Trophoblast cell (in vitro differentiated cells and primary cell): Measurements from ENCODE around the gene SRF.

Experiments used
- DNase-seq, 2 donors: peaks; one replicate each; pipeline ENCODE4 v3.0.0-alpha.2; 2016
- H2AFZ ChIP-seq: 2 replicates; pipeline ENCODE4 v1.6.1; 2013; ENCODE audit warnings: low read length, moderate library complexity, mild to moderate bottlenecking; ENCODE audit not compliant: insufficient read depth, poor library complexity
- H2AK5ac ChIP-seq: 2 replicates; pipeline ENCODE4 v1.6.1; 2013; ENCODE audit warnings: mild to moderate bottlenecking, low read length
- H2BK120ac ChIP-seq: 2 replicates; pipeline ENCODE4 v1.6.1; 2013; ENCODE audit warnings: low read length, mild to moderate bottlenecking, moderate library complexity; ENCODE audit not compliant: insufficient read depth, poor library complexity
- H2BK12ac ChIP-seq: 2 replicates; pipeline ENCODE4 v1.6.1; 2013; ENCODE audit warnings: mild to moderate bottlenecking, low read length, moderate library complexity
- H2BK5ac ChIP-seq: 2 replicates; pipeline ENCODE4 v1.6.1; 2013; ENCODE audit warnings: low read length, low read depth, moderate library complexity, mild to moderate bottlenecking; ENCODE audit not compliant: poor library complexity
- H3K14ac ChIP-seq: 2 replicates; pipeline ENCODE4 v1.6.1; 2013; ENCODE audit warnings: mild to moderate bottlenecking, low read length
- H3K18ac ChIP-seq: 2 replicates; pipeline ENCODE4 v1.6.1; 2013; ENCODE audit warnings: mild to moderate bottlenecking, low read length
- H3K23ac ChIP-seq: 2 replicates; pipeline ENCODE4 v1.6.1; 2013; ENCODE audit warnings: low read length
- H3K27ac ChIP-seq: 2 replicates; pipeline ENCODE4 v1.5.1; 2013; ENCODE audit warnings: low read depth, mild to moderate bottlenecking, inconsistent platforms, low read length, moderate library complexity
- H3K27me3 ChIP-seq: 2 replicates; pipeline ENCODE4 v1.6.1; 2013; ENCODE audit warnings: inconsistent platforms, mild to moderate bottlenecking, low read length, moderate library complexity; ENCODE audit not compliant: insufficient read depth
- H3K36me3 ChIP-seq, 2 experiments: 1 replicate in 1 of 2; 2 replicates in 1 of 2; pipeline ENCODE4 v1.6.1; 2013; ENCODE audit warnings: low read length in 2 of 2, mild to moderate bottlenecking in 2 of 2, moderate library complexity in 1 of 2; ENCODE audit not compliant: insufficient read depth in 2 of 2, control insufficient read depth in 1 of 2
- H3K4ac ChIP-seq: 2 replicates; pipeline ENCODE4 v1.6.1; 2013; ENCODE audit warnings: low read depth, mild to moderate bottlenecking, low read length, moderate library complexity
- H3K4me1 ChIP-seq, 2 experiments: 1 replicate in 1 of 2; 2 replicates in 1 of 2; pipeline ENCODE4 v1.6.1; 2013; ENCODE audit warnings: low read length in 2 of 2, mild to moderate bottlenecking in 2 of 2, moderate library complexity in 1 of 2; ENCODE audit not compliant: insufficient read depth in 2 of 2, control insufficient read depth in 1 of 2
- H3K4me2 ChIP-seq: 2 replicates; pipeline ENCODE4 v1.6.1; 2013; ENCODE audit warnings: inconsistent platforms, mild to moderate bottlenecking, low read length, moderate library complexity
- H3K4me3 ChIP-seq: 2 replicates; pipeline ENCODE4 v1.5.1; 2013; ENCODE audit warnings: mild to moderate bottlenecking, low read depth, low read length, inconsistent platforms
- H3K79me1 ChIP-seq: one replicate; pipeline ENCODE4 v1.6.1; 2013; ENCODE audit warnings: low read length
- H3K79me2 ChIP-seq: 2 replicates; pipeline ENCODE4 v1.6.1; 2013; ENCODE audit warnings: low read length, mild to moderate bottlenecking; ENCODE audit not compliant: control insufficient read depth, insufficient read depth, poor library complexity
- H3K9ac ChIP-seq: 2 replicates; pipeline ENCODE4 v1.6.1; 2013; ENCODE audit warnings: mild to moderate bottlenecking, low read length
- H3K9me3 ChIP-seq: 2 replicates; pipeline ENCODE4 v1.6.1; 2013; ENCODE audit warnings: low read depth, mild to moderate bottlenecking, control low read depth, inconsistent platforms, low read length; ENCODE audit not compliant: insufficient read depth
- H4K12ac ChIP-seq: 2 replicates; pipeline ENCODE4 v1.6.1; 2013; ENCODE audit warnings: low read depth, mild to moderate bottlenecking, low read length, moderate library complexity
- H4K8ac ChIP-seq: 2 replicates; pipeline ENCODE4 v1.6.1; 2013; ENCODE audit warnings: low read depth, mild to moderate bottlenecking, low read length, moderate library complexity
- H4K91ac ChIP-seq: one replicate; pipeline ENCODE4 v1.6.1; 2013; ENCODE audit warnings: low read depth, mild to moderate bottlenecking, low read length, moderate library complexity
- WGBS: extraction: QIAGEN DNeasy Blood & Tissue Kit; methylation state at CpG from one replicate; pipeline ENCODE4 v1.1.7; 2013; ENCODE audit warnings: missing lambda C conversion rate; ENCODE audit not compliant: insufficient read length, insufficient coverage; ENCODE audit errors: extremely low coverage; 5-methylcytosine and 5-hydroxymethylcytosine counted together

The SRF gene

DNA sequence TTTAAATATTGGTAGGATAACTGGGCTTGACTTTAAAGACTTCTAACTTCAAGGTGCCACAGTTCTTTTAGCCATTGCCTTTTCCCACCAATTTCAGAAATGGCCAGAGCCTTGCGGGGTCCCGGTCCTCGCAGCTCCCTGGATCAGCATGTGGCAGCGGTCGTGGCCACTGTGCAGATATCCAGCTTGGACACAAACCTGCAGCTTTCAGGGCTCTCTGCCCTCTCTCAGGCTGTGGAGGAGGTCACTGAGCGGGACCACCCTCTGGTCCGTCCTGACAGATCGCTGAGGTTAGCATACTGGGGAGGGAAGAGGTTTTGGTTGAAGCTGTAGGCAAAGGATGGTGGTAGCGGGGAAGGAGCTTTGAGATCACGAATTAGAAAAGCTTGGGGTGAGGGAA is 17.4 kb downstream of the SRF start:
- no CpG with 5 or more reads among the region's 10 CpGs for WGBS
- Histone ChIP-seq H2AFZ (no peak overlapping the region), H2BK12ac (no peak overlapping the region)

DNA sequence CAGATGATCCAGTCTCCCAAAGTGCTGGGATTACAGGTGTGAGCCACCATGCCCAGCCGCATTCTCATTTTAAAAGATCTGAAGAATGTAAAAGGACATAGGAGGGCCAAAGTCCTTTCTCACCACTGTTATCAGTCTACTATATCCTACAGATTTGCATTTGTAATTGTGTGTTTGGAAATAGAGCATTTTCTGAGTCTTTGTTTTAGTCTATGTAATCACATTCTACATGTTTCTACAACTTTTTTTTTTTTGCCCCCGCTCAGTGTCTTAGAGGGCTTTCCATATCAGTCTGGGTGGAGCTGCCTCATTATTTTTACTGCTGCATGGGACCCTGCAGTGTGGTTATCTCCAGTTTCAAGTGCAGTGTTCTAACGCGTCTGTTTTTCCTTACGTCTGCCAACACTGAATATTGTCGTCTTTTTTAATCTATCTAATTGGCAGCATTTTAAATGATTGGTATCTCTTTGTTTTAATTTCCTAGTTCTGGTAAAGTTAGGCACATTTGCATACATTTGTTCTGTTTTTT is 18.8 kb downstream of the SRF start:
- no peak overlapping the region for H4K8ac ChIP-seq
- no peaks in the 10 kb centered on the region for H3K79me2 ChIP-seq
- no peak overlapping the region for H2BK120ac ChIP-seq
- H3K4me3 ChIP-seq: no peak overlapping the region
- H2BK12ac ChIP-seq: no peak overlapping the region
- no peaks in the 10 kb centered on the region for H3K27me3 ChIP-seq
- H3K27ac ChIP-seq: no peak overlapping the region
- no peak overlapping the region for H2AFZ ChIP-seq
- H3K23ac ChIP-seq: no peak overlapping the region
- peaks cover 24 to 34% of the 10 kb centered on the region in 2 experiments for H3K36me3 ChIP-seq
- no peak for DNase-seq
- no peak overlapping the region for H2AK5ac ChIP-seq
- H3K4me1 ChIP-seq: no peaks in the 10 kb centered on the region
- no peaks in the 10 kb centered on the region for H3K9me3 ChIP-seq
- H3K18ac ChIP-seq: no peak overlapping the region
- H3K79me1 ChIP-seq: no peaks in the 10 kb centered on the region
- WGBS: no CpG with 5 or more reads among the region's 6 CpGs
- no peak overlapping the region for H3K4ac ChIP-seq
- no peak overlapping the region for H3K14ac ChIP-seq
- H2BK5ac ChIP-seq: no peak overlapping the region
- no peak overlapping the region for H3K9ac ChIP-seq
- no peak overlapping the region for H4K12ac ChIP-seq
- no peak overlapping the region for H4K91ac ChIP-seq
- H3K4me2 ChIP-seq: no peak overlapping the region

More for the DNA sequence above, 17.4 kb downstream of the SRF start:
- Histone ChIP-seq H3K79me1 (no peaks in the 10 kb centered on the region), H4K8ac (no peak overlapping the region), H4K12ac (no peak overlapping the region), H3K23ac (no peak overlapping the region), H3K9me3 (no peaks in the 10 kb centered on the region), H3K4me2 (no peak overlapping the region), H3K18ac (no peak overlapping the region), H2BK5ac (no peak overlapping the region), H2AK5ac (no peak overlapping the region), H3K4ac (no peak overlapping the region), H3K4me1 (no peaks in the 10 kb centered on the region), H4K91ac (no peak overlapping the region), H3K27me3 (no peaks in the 10 kb centered on the region), H3K9ac (no peak overlapping the region), H3K4me3 (no peak overlapping the region), H3K27ac (no peak overlapping the region), H3K36me3 (peaks cover 24 to 38% of the 10 kb centered on the region in 2 experiments), H2BK120ac (no peak overlapping the region), H3K79me2 (no peaks in the 10 kb centered on the region), H3K14ac (no peak overlapping the region)
- no peak for DNase-seq

DNA sequence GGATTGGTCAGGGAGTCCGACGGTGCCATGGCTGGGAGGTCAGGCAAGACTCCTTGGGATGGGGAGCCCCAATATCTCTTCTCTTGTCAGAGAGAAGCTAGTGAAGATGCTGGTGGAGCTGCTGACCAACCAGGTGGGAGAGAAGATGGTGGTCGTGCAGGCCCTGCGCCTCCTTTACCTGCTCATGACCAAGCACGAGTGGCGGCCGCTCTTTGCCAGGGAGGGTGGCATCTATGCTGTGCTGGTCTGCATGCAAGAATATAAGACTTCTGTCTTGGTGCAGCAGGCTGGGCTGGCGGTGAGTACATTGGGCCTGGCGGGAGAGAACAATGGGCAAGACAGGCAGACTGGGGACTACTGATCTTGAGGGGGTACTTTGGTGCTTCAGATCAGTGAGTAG is 21.8 kb downstream of the SRF start:
- Histone ChIP-seq H4K91ac (no peak overlapping the region), H3K18ac (no peak overlapping the region), H3K4me2 (no peak overlapping the region), H3K27me3 (no peaks in the 10 kb centered on the region), H2BK120ac (no peak overlapping the region), H2BK12ac (no peak overlapping the region), H3K4ac (no peak overlapping the region), H3K14ac (no peak overlapping the region), H3K4me1 (no peaks in the 10 kb centered on the region), H3K79me1 (no peaks in the 10 kb centered on the region), H3K23ac (no peak overlapping the region), H3K79me2 (no peaks in the 10 kb centered on the region), H4K12ac (no peak overlapping the region), H3K9me3 (no peaks in the 10 kb centered on the region), H3K4me3 (no peak overlapping the region), H2AFZ (no peak overlapping the region), H3K9ac (no peak overlapping the region), H3K36me3 (peaks cover 19 to 28% of the 10 kb centered on the region in 2 experiments), H4K8ac (no peak overlapping the region), H2AK5ac (no peak overlapping the region), H2BK5ac (no peak overlapping the region), H3K27ac (no peak overlapping the region)
- no CpG with 5 or more reads among the region's 9 CpGs for WGBS
- no peak for DNase-seq

DNA sequence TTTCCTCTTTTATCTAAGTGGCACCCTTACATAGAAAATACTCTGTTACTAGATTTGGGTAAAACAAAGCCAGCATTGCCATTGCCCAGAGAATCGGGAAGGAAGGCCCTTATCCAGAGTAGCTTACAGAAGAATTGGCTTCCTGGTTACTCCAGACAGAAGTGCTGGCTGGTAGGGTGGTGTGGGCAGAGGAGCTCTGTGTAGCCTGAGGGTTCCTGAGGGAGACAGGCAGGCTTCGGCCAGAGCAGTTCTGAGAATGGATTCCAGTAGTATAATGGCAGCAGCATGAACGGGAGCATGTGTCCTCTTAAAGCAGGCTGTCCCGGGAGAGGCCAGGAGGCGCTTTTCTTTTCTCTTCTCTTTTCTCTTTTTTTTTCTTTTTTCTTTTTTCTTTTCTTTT is 22.9 kb downstream of the SRF start:
- WGBS: no CpG with 5 or more reads among the region's 5 CpGs
- H3K79me2 ChIP-seq: no peaks in the 10 kb centered on the region
- no peak overlapping the region for H2AK5ac ChIP-seq

More for the DNA sequence above, 22.9 kb downstream of the SRF start:
- Histone ChIP-seq H3K4me2 (no peak overlapping the region), H3K14ac (no peak overlapping the region), H3K23ac (no peak overlapping the region), H2BK120ac (no peak overlapping the region), H3K9me3 (no peaks in the 10 kb centered on the region), H2BK12ac (no peak overlapping the region), H3K27me3 (no peaks in the 10 kb centered on the region), H4K8ac (no peak overlapping the region), H3K4ac (no peak overlapping the region), H2BK5ac (no peak overlapping the region), H3K9ac (no peak overlapping the region), H3K4me1 (no peaks in the 10 kb centered on the region), H4K12ac (no peak overlapping the region), H4K91ac (no peak overlapping the region), H2AFZ (no peak overlapping the region), H3K18ac (no peak overlapping the region), H3K4me3 (no peak overlapping the region), H3K36me3 (peaks cover 18 to 26% of the 10 kb centered on the region in 2 experiments), H3K27ac (no peak overlapping the region), H3K79me1 (no peaks in the 10 kb centered on the region)
- DNase-seq: peak in 1 of 2 donors; percentile 23
